Liver (tissue), 3 donors: Measurements from ENCODE around the gene TMEM132E.
"Not testable (repeated sequence)": the region's sequence is repeated elsewhere in the genome, so short reads cannot be mapped to it uniquely, and the experiment has no call there.

Experiments
- GABPA ChIP-seq, 2 donors: IDR thresholded peaks in 1 of 2; conservative IDR thresholded peaks in 1 of 2; 2 replicates each; pipeline ENCODE4 v1.6.1; 2016; ENCODE audit warnings: antibody characterized with exemption in 2 of 2, mild to moderate bottlenecking in 1 of 2, moderate library complexity in 1 of 2
- HNF4A ChIP-seq, 2 donors: conservative IDR thresholded peaks; 2 replicates each; pipeline ENCODE4 v1.6.1; 2016; ENCODE audit warnings: antibody characterized with exemption in 2 of 2, mild to moderate bottlenecking in 2 of 2
- JUND ChIP-seq, 2 donors: IDR thresholded peaks; 2 replicates each; pipeline ENCODE4 v1.6.1; 2016; ENCODE audit warnings: antibody characterized with exemption in 2 of 2
- RAD21 ChIP-seq, 2 donors: IDR thresholded peaks; 2 replicates each; pipeline ENCODE4 v1.6.1; 2016; ENCODE audit warnings: antibody characterized with exemption in 2 of 2, mild to moderate bottlenecking in 2 of 2
- RXRA ChIP-seq, 2 donors: IDR thresholded peaks; 2 replicates each; pipeline ENCODE4 v1.6.1; 2017 to 2018; ENCODE audit warnings: antibody characterized with exemption in 2 of 2, mild to moderate bottlenecking in 1 of 2
- SP1 ChIP-seq: IDR thresholded peaks from 2 replicates; pipeline ENCODE4 v1.6.1; 2018; ENCODE audit warnings: antibody characterized with exemption, mild to moderate bottlenecking
- TAF1 ChIP-seq: conservative IDR thresholded peaks from 2 replicates; pipeline ENCODE4 v1.6.1; 2016; ENCODE audit warnings: antibody characterized with exemption, mild to moderate bottlenecking
- YY1 ChIP-seq: IDR thresholded peaks from 2 replicates; pipeline ENCODE4 v1.6.1; 2016; ENCODE audit warnings: antibody characterized with exemption, mild to moderate bottlenecking
- TF ChIP-seq, protein P1 (sequence below): fragments of 150-350 bp; IDR thresholded peaks from 2 replicates; pipeline ENCODE4 v1.5.1; 2017; ENCODE audit warnings: improper control_type of control experiment, low read depth, low read length; ENCODE audit not compliant: missing input control
- TF ChIP-seq, protein P2 (sequence below): IDR thresholded peaks from 2 replicates; pipeline ENCODE4 v1.6.1; 2016; ENCODE audit warnings: antibody characterized with exemption
- TF ChIP-seq, protein P3 (sequence below): IDR thresholded peaks from 2 replicates; pipeline ENCODE4 v1.6.1; 2016; ENCODE audit warnings: antibody characterized with exemption
- donor health status: healthy.
- donor health status: healthy.

DNA sequence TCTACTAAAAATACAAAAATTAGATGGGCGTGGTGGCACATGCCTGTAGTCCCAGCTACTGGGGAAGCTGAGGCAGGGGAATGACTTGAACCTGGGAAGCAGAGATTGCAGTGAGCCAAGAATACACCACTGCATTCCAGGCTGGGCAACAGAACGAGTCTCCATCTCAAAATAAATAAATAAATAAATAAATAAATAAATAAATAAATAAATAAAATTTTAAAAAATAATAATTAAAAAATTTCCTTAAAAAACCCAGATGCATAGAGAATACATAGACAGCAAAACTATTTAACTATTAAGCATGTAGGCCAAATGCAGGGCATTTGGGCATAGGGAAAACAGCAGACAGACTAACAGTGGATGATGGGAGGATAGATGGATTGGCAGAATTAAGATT lies 40.8 kb upstream of the TMEM132E start:
- TF ChIP-seq, protein P1, sequence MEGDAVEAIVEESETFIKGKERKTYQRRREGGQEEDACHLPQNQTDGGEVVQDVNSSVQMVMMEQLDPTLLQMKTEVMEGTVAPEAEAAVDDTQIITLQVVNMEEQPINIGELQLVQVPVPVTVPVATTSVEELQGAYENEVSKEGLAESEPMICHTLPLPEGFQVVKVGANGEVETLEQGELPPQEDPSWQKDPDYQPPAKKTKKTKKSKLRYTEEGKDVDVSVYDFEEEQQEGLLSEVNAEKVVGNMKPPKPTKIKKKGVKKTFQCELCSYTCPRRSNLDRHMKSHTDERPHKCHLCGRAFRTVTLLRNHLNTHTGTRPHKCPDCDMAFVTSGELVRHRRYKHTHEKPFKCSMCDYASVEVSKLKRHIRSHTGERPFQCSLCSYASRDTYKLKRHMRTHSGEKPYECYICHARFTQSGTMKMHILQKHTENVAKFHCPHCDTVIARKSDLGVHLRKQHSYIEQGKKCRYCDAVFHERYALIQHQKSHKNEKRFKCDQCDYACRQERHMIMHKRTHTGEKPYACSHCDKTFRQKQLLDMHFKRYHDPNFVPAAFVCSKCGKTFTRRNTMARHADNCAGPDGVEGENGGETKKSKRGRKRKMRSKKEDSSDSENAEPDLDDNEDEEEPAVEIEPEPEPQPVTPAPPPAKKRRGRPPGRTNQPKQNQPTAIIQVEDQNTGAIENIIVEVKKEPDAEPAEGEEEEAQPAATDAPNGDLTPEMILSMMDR: not testable (repeated sequence)
- not testable (repeated sequence) for TF ChIP-seq JUND (IDR thresholded peaks at IDR 0.05); HNF4A (conservative IDR thresholded peaks at IDR 0.05); RXRA (IDR thresholded peaks at IDR 0.05); SP1; RAD21 (IDR thresholded peaks at IDR 0.05); YY1; TAF1; GABPA (IDR thresholded peaks at IDR 0.05 in 1 of 2, conservative IDR thresholded peaks at IDR 0.05 in 1 of 2)
- TF ChIP-seq, protein P2, sequence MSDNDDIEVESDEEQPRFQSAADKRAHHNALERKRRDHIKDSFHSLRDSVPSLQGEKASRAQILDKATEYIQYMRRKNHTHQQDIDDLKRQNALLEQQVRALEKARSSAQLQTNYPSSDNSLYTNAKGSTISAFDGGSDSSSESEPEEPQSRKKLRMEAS: not testable (repeated sequence)
- TF ChIP-seq, protein P3, sequence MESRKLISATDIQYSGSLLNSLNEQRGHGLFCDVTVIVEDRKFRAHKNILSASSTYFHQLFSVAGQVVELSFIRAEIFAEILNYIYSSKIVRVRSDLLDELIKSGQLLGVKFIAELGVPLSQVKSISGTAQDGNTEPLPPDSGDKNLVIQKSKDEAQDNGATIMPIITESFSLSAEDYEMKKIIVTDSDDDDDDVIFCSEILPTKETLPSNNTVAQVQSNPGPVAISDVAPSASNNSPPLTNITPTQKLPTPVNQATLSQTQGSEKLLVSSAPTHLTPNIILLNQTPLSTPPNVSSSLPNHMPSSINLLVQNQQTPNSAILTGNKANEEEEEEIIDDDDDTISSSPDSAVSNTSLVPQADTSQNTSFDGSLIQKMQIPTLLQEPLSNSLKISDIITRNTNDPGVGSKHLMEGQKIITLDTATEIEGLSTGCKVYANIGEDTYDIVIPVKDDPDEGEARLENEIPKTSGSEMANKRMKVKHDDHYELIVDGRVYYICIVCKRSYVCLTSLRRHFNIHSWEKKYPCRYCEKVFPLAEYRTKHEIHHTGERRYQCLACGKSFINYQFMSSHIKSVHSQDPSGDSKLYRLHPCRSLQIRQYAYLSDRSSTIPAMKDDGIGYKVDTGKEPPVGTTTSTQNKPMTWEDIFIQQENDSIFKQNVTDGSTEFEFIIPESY: not testable (repeated sequence)
